Raji (cell line): Measurements from ENCODE around the gene ZSCAN29.

Source experiments
- POLR2A ChIP-seq: IDR thresholded peaks from 2 replicates; pipeline ENCODE4 v1.6.1; 2011; ENCODE audit warnings: low read depth, low read length, control low read depth; ENCODE audit not compliant: insufficient read depth

Gene ZSCAN29

DNA sequence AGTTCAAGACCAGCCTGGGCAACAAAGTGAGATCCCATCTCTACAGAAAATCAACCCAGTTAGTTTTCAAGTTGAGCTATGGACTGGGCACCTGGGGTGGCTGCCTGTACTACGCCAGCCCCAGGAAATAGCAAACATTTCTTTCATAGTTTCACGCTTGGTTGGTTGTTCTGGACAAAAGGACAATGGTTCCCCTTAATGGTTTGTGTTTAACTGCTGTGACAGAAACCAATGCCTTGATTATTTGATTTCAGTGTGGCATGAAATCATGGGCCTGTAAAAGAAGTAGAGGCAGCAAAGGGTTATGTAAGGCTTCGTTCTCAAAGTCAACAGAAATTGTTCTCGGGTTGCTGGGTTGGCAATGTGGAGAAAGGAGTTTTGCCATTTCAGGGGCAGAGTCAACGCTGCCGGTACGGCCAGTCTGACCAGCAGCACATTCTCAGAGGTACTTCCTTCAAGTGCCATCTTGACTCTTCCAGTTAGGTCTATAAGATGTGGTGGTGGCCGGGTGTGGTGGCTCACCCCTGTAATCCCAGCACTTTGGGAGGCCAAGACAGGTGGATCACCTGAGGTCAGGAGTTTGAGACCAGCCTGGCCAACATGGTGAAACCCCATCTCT, 53.2 kb downstream of the ZSCAN29 start:
- no peak for TF ChIP-seq POLR2A

DNA sequence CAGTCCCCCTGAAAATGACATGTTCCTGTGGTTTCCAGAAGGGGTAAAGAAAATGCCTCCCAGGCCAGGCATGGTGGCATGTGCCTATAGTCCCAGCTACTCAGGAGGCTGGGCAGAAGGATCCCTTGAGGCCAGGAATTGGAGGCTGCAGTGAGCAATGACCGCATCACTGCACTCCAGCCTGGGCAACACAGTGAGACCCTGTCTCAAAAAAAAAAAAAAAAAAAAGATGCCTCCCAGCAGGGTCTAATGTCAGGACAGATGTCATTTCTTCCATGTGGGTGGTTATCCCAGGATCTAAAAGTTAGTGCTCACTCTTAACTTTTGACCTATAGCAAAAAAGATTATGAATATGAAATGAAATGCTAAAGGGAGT, 53.9 kb downstream of the ZSCAN29 start:
- TF ChIP-seq POLR2A, result no peak

DNA sequence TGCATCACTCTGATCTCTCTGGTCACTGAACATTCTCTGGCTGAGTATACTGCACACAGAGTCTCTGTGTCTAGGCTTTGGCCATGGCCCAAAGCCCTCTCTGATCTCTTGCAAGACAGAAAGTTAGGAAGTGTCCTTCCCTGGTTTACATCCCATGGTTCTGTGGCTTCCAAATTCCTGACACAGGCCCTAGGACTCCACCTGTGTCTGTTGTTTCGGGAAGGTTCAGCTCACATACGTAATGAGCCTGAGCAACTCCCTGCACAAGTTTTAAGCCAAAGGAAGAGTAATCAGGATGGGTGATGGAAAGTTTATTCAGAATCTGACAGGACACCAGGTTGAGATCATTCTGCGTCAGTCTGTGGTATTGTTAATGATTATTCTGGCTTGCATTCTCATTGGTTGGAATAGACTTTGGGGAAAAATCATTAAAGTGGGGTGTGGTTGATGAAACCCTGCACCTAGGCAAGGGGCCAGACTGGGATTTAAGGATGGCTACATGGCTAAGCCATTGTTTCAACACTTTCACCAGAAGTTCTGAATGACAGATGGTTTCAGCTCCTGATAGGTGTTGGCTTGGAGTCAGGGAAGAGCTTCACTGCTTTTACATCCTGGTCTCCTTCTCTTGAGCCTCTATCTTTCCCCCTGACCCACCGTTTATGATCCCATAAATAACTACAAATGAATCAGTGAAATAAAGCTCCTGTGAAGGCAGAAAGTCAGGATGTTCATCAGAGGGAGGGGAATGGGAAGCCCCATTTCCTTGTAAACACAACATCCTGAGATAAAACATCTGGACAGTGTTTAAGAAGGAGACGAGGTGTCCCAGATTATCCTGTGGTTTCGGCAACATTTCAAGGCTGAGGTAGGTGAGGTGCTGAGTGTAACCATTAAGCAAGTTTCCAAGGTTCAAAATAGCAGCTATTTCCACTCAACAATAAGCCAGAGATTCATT, 54.5 kb downstream of the ZSCAN29 start:
- TF ChIP-seq POLR2A, result no peak

DNA sequence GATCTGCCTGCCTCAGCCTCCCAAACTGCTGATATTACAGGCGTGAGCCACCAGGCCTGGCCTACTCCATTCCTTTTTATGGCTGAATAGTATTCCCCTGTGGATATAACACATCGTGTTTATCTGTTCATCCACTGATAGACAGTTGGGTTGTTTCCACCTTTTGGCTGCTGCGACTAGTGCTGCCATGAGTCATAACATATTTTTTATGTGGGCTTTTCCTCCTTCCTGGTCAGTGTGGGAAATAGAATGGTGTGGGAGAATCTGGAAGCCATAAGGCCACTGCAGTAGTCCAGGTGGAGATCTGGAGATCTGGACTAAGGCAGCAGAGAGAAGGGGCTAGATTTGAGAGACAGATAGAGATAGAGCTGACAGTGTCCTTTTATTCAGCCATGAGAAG, 56.7 kb downstream of the ZSCAN29 start:
- TF ChIP-seq POLR2A, result no peak

DNA sequence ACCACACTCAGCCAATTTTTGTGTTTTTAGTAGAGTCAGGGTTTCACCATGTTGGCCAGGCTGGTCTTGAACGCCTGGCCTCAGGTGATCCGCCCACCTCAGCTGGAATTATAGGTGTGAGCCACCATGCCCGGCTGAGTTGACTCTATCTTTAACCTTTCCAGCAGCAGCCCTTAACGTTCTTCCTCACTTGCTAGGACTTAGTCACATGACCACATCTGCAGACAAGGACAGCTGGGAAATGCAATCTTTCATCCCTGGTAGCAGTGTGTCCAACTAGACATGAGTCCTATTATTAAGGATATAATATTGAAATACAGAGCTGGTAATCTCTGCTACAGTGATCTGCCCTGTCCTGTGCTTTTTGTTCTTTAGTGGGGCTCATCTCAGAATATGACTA, 58.5 kb downstream of the ZSCAN29 start:
- TF ChIP-seq POLR2A, result no peak
